IMR-90 (cell line): ENCODE measurements around the gene PFKFB1. TPM values are rescaled to one million over a fixed set of nuclear protein-coding genes. Genes with fewer than 3 reads are reported as not detected.

Experiments used
- ATAC-seq: fragments of 200-7000 bp; cut with Tn5 transposase; 2 replicates; pipeline ENCODE4 v1.9.1; 2020; ENCODE audit warnings: low read depth, mild to moderate bottlenecking, moderate library complexity
- BruUV-seq: library from RNA; stranded (reverse); fragments of 400-500 nt; replicated peaks from 2 replicates; lab custom pipeline; 2021; lab: Mats Ljungman, UMichigan
- CTCF ChIA-PET: fragments of 300-600 bp; formaldehyde crosslinking; extraction: SDS; loops from one replicate; lab custom pipeline; 2021; ENCODE audit warnings: antibody characterized with exemption; lab: Yijun Ruan, JAX
- POLR2A ChIA-PET: fragments of 300-600 bp; sonication (Branson Sonifier 250); formaldehyde crosslinking; loops from one replicate; lab custom pipeline; 2022; ENCODE audit warnings: antibody characterized with exemption; ENCODE audit not compliant: unreplicated experiment; lab: Charles Lee
- DNase-seq: peaks from one replicate; pipeline ENCODE4 v3.0.0; 2013
- H2AFZ ChIP-seq: replicated peaks from 2 replicates; pipeline ENCODE3; 2013; ENCODE audit warnings: low read length, mild to moderate bottlenecking; ENCODE audit not compliant: poor library complexity
- H2AK5ac ChIP-seq: 2 replicates; pipeline ENCODE4 v1.6.1; 2013; ENCODE audit warnings: low read depth, low read length, inconsistent platforms
- H2AK9ac ChIP-seq: replicated peaks from 2 replicates; pipeline ENCODE3; 2013; ENCODE audit warnings: mild to moderate bottlenecking, low read depth, low read length, moderate library complexity; ENCODE audit not compliant: poor library complexity
- H2BK120ac ChIP-seq: 2 replicates; pipeline ENCODE4 v1.6.1; 2013; ENCODE audit warnings: low read depth, low read length, inconsistent platforms
- H2BK15ac ChIP-seq: 3 replicates; pipeline ENCODE4 v1.6.1; 2013; ENCODE audit warnings: low read depth, low read length, inconsistent platforms
- H2BK20ac ChIP-seq: 2 replicates; pipeline ENCODE4 v1.6.1; 2013; ENCODE audit warnings: low read depth, mild to moderate bottlenecking, inconsistent platforms, low read length, moderate library complexity
- H2BK5ac ChIP-seq: 2 replicates; pipeline ENCODE4 v1.6.1; 2013; ENCODE audit warnings: mild to moderate bottlenecking, low read depth, low read length, inconsistent platforms; ENCODE audit not compliant: poor library complexity, severe bottlenecking
- H3K14ac ChIP-seq: replicated peaks from 2 replicates; pipeline ENCODE4 v1.6.1; 2013; ENCODE audit warnings: low read depth, low read length, inconsistent platforms
- H3K18ac ChIP-seq: 2 replicates; pipeline ENCODE4 v1.6.1; 2013; ENCODE audit warnings: low read depth, low read length, control low read depth
- H3K23ac ChIP-seq: 2 replicates; pipeline ENCODE4 v1.6.1; 2013; ENCODE audit warnings: low read depth, low read length, inconsistent platforms
- H3K27ac ChIP-seq: 2 replicates; pipeline ENCODE4 v1.5.1; 2013; ENCODE audit warnings: mild to moderate bottlenecking, control low read depth, low read length; ENCODE audit not compliant: insufficient read depth
- H3K27me3 ChIP-seq: 2 replicates; pipeline ENCODE4 v1.6.1; 2013; ENCODE audit warnings: low read length; ENCODE audit not compliant: control insufficient read depth, insufficient read depth
- H3K36me3 ChIP-seq: 2 replicates; pipeline ENCODE4 v1.6.1; 2013; ENCODE audit warnings: low read length, mixed read lengths; ENCODE audit not compliant: control insufficient read depth, insufficient read depth
- H3K4ac ChIP-seq: 2 replicates; pipeline ENCODE4 v1.6.1; 2013; ENCODE audit warnings: low read depth, low read length, inconsistent platforms
- H3K4me1 ChIP-seq: 2 replicates; pipeline ENCODE4 v1.6.1; 2013; ENCODE audit warnings: low read length, mixed read lengths; ENCODE audit not compliant: control insufficient read depth, insufficient read depth
- H3K4me2 ChIP-seq: 2 replicates; pipeline ENCODE4 v1.6.1; 2013; ENCODE audit warnings: low read depth, mild to moderate bottlenecking, control low read depth, low read length, moderate library complexity
- H3K4me3 ChIP-seq: 2 replicates; pipeline ENCODE4 v1.5.1; 2013; ENCODE audit warnings: low read depth, mild to moderate bottlenecking, control low read depth, low read length, moderate library complexity; ENCODE audit not compliant: insufficient read depth
- H3K56ac ChIP-seq: 2 replicates; pipeline ENCODE4 v1.6.1; 2013; ENCODE audit warnings: low read length, inconsistent platforms; ENCODE audit not compliant: insufficient read depth; ENCODE audit errors: extremely low read depth
- H3K79me1 ChIP-seq, 2 experiments: 2 replicates each; pipeline ENCODE4 v1.6.1; 2013; ENCODE audit warnings: low read length in 2 of 2, inconsistent platforms in 1 of 2, low read depth in 1 of 2
- H3K9ac ChIP-seq: 2 replicates; pipeline ENCODE4 v1.6.1; 2013; ENCODE audit warnings: low read depth, low read length, control low read depth
- H3K9me1 ChIP-seq: 2 replicates; pipeline ENCODE4 v1.6.1; 2013; ENCODE audit warnings: low read length, inconsistent platforms; ENCODE audit not compliant: insufficient read depth
- H3K9me3 ChIP-seq: 2 replicates; pipeline ENCODE4 v1.6.1; 2013; ENCODE audit warnings: low read length; ENCODE audit not compliant: control insufficient read depth, insufficient read depth
- H4K20me1 ChIP-seq: 2 replicates; pipeline ENCODE4 v1.6.1; 2013; ENCODE audit warnings: low read length, inconsistent platforms; ENCODE audit not compliant: insufficient read depth
- H4K5ac ChIP-seq: 2 replicates; pipeline ENCODE4 v1.6.1; 2013; ENCODE audit warnings: mild to moderate bottlenecking, low read depth, low read length, control low read depth
- H4K8ac ChIP-seq, 2 experiments: 2 replicates each; pipeline ENCODE4 v1.6.1; 2013; ENCODE audit warnings: low read depth in 2 of 2, low read length in 2 of 2, control low read depth in 1 of 2, inconsistent platforms in 1 of 2
- H4K91ac ChIP-seq: 2 replicates; pipeline ENCODE4 v1.6.1; 2013; ENCODE audit warnings: low read depth, low read length, inconsistent platforms; ENCODE audit not compliant: insufficient read depth
- FOS ChIP-seq: fragments of 150-350 bp; IDR thresholded peaks from 2 replicates; pipeline ENCODE4 v1.6.1; 2016; ENCODE audit warnings: low read depth, low read length
- MAZ ChIP-seq: IDR thresholded peaks from 2 replicates; pipeline ENCODE4 v1.6.1; 2012; ENCODE audit warnings: low read depth, mild to moderate bottlenecking, low read length, improper control_type of control experiment, moderate library complexity, borderline replicate concordance
- POLR2A ChIP-seq: IDR thresholded peaks from 2 replicates; pipeline ENCODE4 v1.6.1; 2012; ENCODE audit warnings: mild to moderate bottlenecking, low read depth, low read length
- RFX5 ChIP-seq: IDR thresholded peaks from 2 replicates; pipeline ENCODE4 v1.8.0; 2012; ENCODE audit warnings: low read depth, mild to moderate bottlenecking, low read length, moderate library complexity
- SMC3 ChIP-seq: fragments of 150-350 bp; IDR thresholded peaks from 2 replicates; pipeline ENCODE4 v1.6.1; 2016; ENCODE audit warnings: low read depth, mild to moderate bottlenecking, antibody characterized with exemption, low read length, moderate library complexity
- WGBS, 2 experiments: methylation state at CpG; one replicate each; pipeline versions ENCODE4 v1.1.5 to v1.1.7; 2013; ENCODE audit warnings: missing lambda C conversion rate in 2 of 2; ENCODE audit not compliant: insufficient read length in 1 of 2; ENCODE audit errors: extremely low coverage in 2 of 2; 5-methylcytosine and 5-hydroxymethylcytosine counted together
- dilution Hi-C: fragments of 300-500 bp; cut with HindIII; formaldehyde crosslinking; loops from one replicate; pipeline ENCODE4 v1.14.3; 2018; ENCODE audit warnings: low sequenced_read_pairs; ENCODE audit not compliant: unreplicated experiment
- in situ Hi-C: fragments of 300-500 bp; cut with MboI; formaldehyde crosslinking; loops from 3 replicates; pipeline ENCODE4 v1.14.3; 2019; ENCODE audit warnings: low sequenced_read_pairs, inconsistent platforms, mixed read lengths
- intact Hi-C: fragments of 100-400 bp; cut with micrococcal nuclease; formaldehyde crosslinking; loops from 2 replicates; pipeline ENCODE4 v1.10.0; 2022
- polyA plus RNA-seq, 3 experiments: library from polyadenylated mRNA; depleted of rRNA; stranded (reverse); fragments of >200 nt; gene quantifications; 2 replicates each; pipeline ENCODE4 v1.2.3, GENCODE V29; 2012; ENCODE audit warnings: low replicate concordance in 1 of 3
- total RNA-seq: library from RNA; depleted of rRNA; stranded (reverse); fragments of >200 nt; gene quantifications from 2 replicates; pipeline ENCODE4 v1.2.3, GENCODE V29; 2012
- TF ChIP-seq, protein P1 (sequence below): fragments of 150-350 bp; IDR thresholded peaks from 2 replicates; pipeline ENCODE4 v1.6.1; 2017; ENCODE audit warnings: mild to moderate bottlenecking, antibody characterized with exemption, low read length, low read depth

Gene PFKFB1
- total and polyA plus RNA-seq, 2 of the 4 experiments (the other 2 are of a cell fraction): under 0.01 to 0.15 TPM

DNA sequence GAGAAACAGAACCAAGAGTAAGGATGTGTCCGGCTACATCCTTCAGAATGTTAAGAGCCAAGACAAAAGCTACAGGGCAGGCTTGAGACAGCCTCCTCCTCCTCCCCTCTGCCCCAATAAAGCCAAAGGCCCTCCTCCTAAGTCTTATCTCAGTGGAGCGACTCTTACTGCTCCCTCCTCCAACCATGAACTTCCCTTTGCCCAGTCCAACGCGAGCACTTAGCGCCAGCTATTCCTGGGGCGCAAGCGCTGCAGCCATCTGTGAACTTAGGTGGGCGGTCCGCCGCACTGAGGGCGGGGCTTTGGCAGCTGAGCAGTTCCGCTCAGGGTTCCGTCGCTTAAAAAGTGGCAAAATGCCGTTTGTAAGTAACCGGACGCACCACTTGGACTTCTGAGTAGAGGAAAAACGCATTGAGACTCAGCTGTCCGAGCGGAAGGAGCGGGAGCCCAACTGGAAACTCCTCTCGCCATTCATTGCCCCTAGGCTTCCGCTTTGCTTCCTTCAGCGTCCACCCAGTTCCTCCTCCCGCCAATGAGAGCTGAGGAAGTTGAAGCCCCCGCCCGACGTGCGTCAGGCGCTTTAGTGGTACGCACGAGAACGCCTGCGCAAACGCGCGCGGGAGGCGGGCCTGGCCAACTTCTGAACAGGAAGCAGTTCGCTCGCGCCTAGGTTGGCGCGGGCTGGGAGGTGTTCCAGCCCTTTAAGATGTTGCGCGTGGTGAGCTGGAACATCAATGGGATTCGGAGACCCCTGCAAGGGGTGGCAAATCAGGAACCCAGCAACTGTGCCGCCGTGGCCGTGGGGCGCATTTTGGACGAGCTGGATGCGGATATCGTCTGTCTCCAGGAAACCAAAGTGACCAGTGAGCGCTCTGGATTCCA is 6.0 kb upstream of the PFKFB1 start, which contains the start of gene APEX2:
Gene APEX2, plus strand, starts transcription at position 647 of the 882 bp plus-strand sequence. Its CDS starts 60 bp downstream, at position 707.
- no peaks in the 10 kb centered on the region; the same call in 1 of the 2 replicates for H3K9me1 ChIP-seq
- peak; percentile 97 for ATAC-seq
- CTCF ChIA-PET: interaction anchor here (0.6 to 1.6 kb wide), 3 partner anchors 108 to 869 kb away, joined by 3 to 6 read pairs (median 5); no protein-coding TSS in a partner anchor
- peak; percentile 85 for TF ChIP-seq POLR2A
- TF ChIP-seq RFX5: no peak
- TF ChIP-seq FOS: no peak
- no peak for TF ChIP-seq SMC3
- peak; percentile 48; the same call in 1 of the 2 replicates for TF ChIP-seq MAZ
- TF ChIP-seq, protein P1, sequence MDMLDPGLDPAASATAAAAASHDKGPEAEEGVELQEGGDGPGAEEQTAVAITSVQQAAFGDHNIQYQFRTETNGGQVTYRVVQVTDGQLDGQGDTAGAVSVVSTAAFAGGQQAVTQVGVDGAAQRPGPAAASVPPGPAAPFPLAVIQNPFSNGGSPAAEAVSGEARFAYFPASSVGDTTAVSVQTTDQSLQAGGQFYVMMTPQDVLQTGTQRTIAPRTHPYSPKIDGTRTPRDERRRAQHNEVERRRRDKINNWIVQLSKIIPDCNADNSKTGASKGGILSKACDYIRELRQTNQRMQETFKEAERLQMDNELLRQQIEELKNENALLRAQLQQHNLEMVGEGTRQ: no peak
- H2BK20ac ChIP-seq: peak within 1 kb of the TSS; percentile 49; the same call in 1 of the 2 replicates
- peaks cover 4% of the 10 kb centered on the region for H3K27me3 ChIP-seq
- H3K9me3 ChIP-seq: no peaks in the 10 kb centered on the region
- BruUV-seq: no TSS peak
- peak within 1 kb of the TSS; percentile 86 for H2BK120ac ChIP-seq
- peak within 1 kb of the TSS; percentile 94 for H3K4me3 ChIP-seq
- H3K14ac ChIP-seq: peak within 1 kb of the TSS; percentile 90
- H2AK5ac ChIP-seq: no peak within 1 kb of the TSS
- peak; percentile 91 for DNase-seq
- peak within 1 kb of the TSS; percentile 86 for H4K91ac ChIP-seq
- H3K56ac ChIP-seq: peak within 1 kb of the TSS; percentile 85
- peak within 1 kb of the TSS; percentile 61; the same call in 1 of the 3 replicates for H2BK15ac ChIP-seq
- POLR2A ChIA-PET: interaction anchor here (0.5 to 1.1 kb wide), 2 partner anchors 360 to 761 kb away, joined by 3 to 6 read pairs; no protein-coding TSS in a partner anchor
- peak within 1 kb of the TSS; percentile 73 to 98 for H4K8ac ChIP-seq
- peaks cover 0 to 3% of the 10 kb centered on the region in 2 experiments; a peak in 2 of 4 replicates for H3K79me1 ChIP-seq
- WGBS, 2 experiments: 36% methylated on average over 12 of the region's 55 CpGs; no CpG with 5 or more reads in 1 of the 2 experiments
- 0 out of 2 replicates have a peak, but pooled peaks cover 1% of the 10 kb centered on the region for H3K36me3 ChIP-seq
- peak within 1 kb of the TSS; percentile 75 for H2AK9ac ChIP-seq
- dilution Hi-C loops: no loop called here
- peak within 1 kb of the TSS; percentile 86 for H3K4me2 ChIP-seq
- H4K5ac ChIP-seq: peak within 1 kb of the TSS; percentile 79
- H2AFZ ChIP-seq: peak within 1 kb of the TSS; percentile 93
- H2BK5ac ChIP-seq: peak within 1 kb of the TSS; percentile 87
- H3K4ac ChIP-seq: peak within 1 kb of the TSS; percentile 94
- H3K27ac ChIP-seq: peak within 1 kb of the TSS; percentile 91
- in situ Hi-C loops: no loop called here
- peak within 1 kb of the TSS; percentile 82 for H3K18ac ChIP-seq
- H3K4me1 ChIP-seq: no peaks in the 10 kb centered on the region
- H3K9ac ChIP-seq: peak within 1 kb of the TSS; percentile 79
- peak within 1 kb of the TSS; percentile 89 for H3K23ac ChIP-seq
- H4K20me1 ChIP-seq: no peaks in the 10 kb centered on the region
- intact Hi-C loops: loop anchor here (1.0 kb wide), 2 partner anchors 192 to 361 kb away; no protein-coding TSS in a partner anchor
